ENCODE results near the gene SND1.

DNA sequence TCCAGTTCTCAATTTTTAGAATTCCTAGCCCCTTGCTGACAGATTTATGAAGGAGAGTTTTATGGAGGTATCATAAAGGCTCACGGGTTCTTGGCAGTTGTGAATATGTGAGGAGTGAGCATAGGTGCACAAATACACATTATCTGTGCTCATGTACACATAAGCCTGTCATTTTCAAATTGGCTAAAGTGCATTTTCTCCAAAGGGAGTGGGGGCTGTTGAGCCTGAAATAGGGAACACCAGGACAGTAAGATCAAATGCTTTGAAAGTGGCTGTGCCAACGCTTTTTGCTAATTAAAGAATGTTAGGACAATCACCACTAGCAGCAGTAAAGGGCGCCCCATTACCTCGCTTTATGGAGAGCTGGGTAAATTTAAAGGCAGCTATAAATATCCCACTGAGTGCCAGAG is 387.6 kb downstream of the SND1 start:
- TF ChIP-seq, protein P1, sequence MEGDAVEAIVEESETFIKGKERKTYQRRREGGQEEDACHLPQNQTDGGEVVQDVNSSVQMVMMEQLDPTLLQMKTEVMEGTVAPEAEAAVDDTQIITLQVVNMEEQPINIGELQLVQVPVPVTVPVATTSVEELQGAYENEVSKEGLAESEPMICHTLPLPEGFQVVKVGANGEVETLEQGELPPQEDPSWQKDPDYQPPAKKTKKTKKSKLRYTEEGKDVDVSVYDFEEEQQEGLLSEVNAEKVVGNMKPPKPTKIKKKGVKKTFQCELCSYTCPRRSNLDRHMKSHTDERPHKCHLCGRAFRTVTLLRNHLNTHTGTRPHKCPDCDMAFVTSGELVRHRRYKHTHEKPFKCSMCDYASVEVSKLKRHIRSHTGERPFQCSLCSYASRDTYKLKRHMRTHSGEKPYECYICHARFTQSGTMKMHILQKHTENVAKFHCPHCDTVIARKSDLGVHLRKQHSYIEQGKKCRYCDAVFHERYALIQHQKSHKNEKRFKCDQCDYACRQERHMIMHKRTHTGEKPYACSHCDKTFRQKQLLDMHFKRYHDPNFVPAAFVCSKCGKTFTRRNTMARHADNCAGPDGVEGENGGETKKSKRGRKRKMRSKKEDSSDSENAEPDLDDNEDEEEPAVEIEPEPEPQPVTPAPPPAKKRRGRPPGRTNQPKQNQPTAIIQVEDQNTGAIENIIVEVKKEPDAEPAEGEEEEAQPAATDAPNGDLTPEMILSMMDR (IDR thresholded peaks at IDR 0.05; ENCODE audit: insufficient read depth, low read length, poor library complexity, severe bottlenecking), result no peak
- TF ChIP-seq EZH2phosphoT487 (conservative IDR thresholded peaks at IDR 0.05; ENCODE audit: low read length), result no peak

Measured in SU-DHL-6 (cell line).